Eye (tissue), 1 donor: ENCODE data around the gene MAMLD1.

Experiments
- DNase-seq: peaks from one replicate; pipeline ENCODE4 v3.0.0-alpha.2; 2015

The MAMLD1 gene

DNA sequence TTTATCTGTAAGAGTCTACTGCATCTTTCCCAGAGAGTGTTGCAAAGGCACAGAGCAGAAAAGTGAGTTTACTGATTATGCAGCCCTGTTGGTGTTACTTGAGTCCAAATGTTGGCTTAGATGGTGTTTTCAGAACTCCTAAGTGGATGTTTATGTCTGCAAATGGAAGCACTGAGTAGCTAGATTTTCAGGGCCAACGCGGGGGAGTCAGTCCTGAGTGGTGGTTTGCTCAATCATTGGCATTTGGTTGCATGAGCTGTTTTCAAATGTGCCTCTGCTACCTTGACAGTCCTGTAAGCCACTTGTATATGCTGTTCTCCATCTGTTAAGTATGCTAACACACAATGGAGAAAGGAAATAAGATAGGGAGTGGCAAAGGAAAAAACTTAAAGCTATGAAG lies 45.4 kb downstream of the MAMLD1 start:
- no peak for DNase-seq

DNA sequence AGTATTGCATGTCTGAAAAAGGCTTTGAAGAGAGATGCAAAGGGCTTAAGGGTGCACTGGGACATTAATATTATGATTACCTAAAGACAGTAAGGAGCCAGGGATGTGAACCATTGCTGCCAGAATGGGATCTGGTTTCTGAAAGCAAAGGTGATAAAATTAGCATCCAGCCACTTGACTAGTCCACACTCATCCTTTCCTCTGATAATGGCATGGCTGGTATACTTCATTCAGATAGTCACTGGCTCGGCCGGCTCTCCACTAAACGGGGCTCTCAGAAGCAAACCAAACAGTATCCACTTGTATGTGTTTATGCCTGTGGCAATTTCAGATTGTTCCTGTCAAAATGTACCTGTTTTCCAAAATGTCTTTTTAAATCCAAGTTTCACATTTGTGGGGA lies 46.4 kb downstream of the MAMLD1 start:
- no peak for DNase-seq

DNA sequence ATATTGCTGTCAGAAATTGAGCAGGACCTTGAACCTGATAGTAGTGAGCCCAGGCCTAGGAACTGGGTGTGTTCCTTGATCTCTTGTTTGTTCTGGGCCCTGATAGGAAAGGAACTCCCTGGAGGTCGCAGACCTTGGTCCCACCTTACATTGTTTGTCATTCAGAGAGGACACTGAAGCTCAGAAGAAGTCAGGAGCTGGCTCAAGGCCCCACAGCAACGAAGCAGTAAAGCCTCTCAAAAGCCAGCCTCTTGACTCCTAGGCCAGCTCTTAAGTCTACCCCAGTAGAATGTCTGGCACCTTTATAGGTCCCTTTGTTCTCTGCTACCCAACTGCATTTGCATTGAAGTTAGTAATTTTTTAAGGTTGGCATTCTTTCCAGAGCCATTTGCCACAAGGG lies 46.8 kb downstream of the MAMLD1 start:
- DNase-seq: no peak

DNA sequence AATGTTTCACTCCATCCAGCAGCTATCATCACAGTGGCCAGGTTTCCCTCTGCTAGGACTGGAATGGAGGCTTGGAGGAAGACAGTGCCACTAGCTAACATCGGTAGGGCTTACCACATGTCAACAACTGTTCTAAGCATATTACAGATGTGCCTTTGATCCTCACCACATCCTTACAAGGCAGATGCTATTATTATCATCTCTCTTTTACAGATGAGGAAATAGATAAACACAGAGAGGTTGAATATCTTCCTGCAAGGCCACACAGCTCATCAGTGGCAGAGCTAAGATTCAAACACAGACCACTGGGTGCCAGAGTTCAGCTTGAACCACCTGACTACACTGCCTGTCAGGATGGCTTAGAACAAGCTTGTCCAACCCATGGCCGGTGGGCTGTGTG lies 47.4 kb downstream of the MAMLD1 start:
- no peak for DNase-seq

DNA sequence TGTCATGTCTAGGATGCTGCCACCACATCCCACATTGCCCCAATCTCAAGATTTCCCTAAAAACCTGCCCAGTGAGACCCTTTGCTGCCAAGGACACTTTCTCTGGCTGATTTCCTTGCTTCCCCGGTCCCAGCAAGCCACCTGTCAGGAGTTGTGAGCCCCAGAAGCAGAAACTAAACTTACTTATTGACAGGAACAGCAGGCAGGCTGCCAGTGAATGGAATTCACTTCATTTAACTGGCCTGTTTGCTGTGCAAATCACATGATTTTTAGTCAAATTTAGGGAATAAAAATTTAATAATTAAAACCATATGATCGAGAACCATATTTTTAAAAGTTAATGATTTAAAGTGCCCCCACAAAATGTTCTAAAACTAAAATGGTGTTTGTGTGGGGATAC lies 48.5 kb downstream of the MAMLD1 start:
- DNase-seq: peak; percentile 9

DNA sequence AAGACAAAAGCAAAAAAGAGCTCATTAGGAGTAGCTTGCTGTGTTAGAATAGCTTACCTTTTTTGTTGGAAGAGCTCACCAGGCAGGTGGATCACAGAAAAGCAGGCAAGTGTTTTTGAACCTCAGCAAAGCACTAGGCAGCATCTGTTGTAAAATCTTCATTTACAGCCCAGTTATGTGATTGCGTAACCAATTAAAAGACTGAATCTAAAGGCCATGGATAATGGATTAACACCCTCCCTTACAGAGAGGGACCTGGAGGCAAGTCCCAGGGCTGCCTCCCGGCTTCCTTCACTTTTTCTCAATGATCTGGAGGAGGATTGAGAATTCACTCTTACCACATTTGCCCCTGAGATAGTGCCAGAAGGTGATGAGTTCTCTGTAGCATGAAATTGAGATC lies 51.1 kb downstream of the MAMLD1 start:
- DNase-seq: no peak

DNA sequence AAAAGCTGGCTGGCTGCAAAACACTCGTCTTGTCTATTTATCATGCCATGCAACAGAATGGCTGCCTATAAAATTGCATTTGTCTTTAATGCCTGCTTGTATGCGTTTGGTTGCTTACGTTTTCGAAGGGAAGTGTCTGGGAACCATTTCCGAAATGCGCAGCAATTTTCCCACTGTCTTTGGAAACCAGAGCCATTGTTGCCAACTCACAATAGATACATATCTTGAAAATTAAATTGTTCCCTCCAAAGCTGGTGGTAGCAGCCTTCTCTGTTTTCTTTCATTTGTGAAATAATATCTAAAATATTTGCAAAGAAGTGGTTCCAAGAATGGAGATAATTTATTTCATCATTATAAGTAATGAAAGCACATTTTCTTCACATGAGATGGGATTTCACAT lies 53.4 kb downstream of the MAMLD1 start:
- DNase-seq: no peak

DNA sequence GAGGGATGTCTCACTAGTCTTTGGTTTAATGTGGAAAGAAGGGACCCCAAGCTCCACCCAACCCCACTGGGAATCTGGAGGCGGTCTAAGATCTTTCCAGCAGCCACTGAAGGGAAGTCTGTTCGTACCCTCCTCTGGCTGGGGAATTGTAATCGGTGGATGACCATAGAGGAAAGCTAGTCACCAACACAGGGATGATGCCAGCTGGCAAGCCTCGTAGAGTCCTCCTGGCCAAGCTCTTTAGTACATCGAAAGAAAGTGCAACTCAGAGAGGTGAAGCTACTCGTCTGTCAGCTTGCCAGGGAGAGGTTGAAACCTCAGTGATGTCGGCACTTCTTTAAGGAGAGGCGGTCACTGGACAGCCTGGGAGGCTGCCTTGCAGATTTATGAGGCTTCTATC lies 58.7 kb downstream of the MAMLD1 start:
- no peak for DNase-seq

DNA sequence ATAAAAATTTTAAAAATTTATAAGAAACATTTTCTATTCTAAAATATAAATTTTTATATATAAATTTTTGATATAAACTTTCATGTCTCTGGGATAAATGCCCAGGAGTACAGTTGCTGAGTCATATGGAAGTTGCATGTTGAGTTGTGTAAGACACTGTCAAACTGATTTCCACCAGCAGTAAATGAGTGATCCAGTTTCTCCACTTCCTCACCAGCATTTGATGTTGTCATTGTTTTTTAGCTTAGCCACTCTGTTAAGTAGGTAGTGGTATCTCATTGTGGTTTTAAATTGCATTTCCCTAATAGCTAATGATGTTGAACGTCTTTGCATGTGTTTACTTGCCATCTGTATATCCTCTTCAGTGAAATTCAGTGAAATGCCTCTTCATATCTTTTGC lies 66.5 kb downstream of the MAMLD1 start:
- no peak for DNase-seq

DNA sequence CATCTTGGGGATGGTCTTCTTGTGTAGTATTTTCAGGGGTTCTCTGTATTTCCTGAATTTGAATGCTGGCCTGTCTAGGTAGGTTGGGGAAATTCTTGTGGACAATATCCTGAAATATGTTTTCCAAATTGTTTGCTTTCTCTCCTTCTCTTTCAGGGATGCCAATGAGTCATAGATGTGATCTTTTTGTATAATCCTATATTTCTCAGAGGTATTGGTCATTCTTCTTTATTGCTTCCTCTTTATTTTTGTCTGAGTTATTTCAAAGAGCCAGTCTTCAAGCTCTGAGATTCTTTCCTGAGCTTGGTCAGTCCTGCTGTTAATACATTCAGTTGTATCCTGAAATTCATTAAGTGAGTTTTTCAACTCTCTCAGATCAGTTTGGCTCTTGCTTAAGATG lies 73.1 kb downstream of the MAMLD1 start:
- no peak for DNase-seq

DNA sequence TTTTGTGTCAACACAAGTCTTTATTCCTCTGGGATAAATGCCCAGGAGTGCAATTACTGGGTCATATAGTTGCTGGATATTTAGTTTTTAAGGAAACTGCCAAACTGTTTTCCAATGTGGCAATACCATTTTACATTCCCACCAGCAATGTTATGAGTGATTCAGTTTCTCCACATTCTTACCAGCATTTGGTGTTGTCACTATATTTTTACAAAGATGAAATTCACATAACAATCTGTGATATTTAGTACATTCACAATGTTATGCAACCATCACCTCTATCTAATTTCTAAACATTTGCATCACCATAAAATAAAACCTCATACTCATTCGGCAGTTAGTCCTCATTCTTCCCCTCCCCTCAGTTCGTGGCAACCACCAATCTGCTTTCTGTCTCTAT lies 75.0 kb downstream of the MAMLD1 start:
- DNase-seq: no peak

DNA sequence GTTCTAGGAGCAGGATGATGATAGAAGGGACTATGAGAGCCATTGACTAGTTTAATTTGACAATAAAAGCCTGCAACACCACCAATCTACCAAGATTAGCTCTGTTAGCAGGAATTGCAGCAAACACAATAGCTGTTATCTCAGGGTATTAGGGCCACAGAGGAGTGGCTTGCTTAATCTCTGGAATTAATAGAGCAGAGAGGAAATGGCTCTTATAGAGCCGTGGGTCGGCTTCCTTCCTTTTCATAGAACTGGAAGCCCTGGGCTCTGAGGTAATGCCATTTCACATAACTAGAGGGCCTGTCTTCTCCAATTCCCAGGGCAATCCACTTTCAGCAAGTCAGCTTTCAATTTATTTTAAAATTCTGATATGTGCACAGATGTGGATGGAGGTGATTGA lies 83.0 kb downstream of the MAMLD1 start:
- DNase-seq: no peak

DNA sequence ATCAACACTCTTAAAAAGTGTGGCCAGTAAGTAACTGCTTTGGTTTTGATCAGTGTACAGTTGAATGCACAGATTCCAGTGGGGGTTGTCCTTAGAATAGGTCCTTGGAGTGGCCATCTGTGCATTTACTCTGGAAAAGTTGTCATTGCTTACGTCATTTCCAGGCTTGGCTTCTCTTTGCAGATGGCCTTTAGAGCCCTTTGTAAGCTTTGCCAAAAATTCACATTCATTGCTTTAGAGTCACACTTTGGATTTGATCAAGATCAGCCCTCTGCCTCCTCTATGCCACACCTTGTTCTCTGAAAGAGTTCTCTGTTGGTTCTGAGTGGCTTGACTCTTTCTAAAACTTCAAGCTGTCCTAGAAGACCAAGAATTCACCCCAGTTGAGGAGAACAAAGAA lies 83.9 kb downstream of the MAMLD1 start:
- no peak for DNase-seq

DNA sequence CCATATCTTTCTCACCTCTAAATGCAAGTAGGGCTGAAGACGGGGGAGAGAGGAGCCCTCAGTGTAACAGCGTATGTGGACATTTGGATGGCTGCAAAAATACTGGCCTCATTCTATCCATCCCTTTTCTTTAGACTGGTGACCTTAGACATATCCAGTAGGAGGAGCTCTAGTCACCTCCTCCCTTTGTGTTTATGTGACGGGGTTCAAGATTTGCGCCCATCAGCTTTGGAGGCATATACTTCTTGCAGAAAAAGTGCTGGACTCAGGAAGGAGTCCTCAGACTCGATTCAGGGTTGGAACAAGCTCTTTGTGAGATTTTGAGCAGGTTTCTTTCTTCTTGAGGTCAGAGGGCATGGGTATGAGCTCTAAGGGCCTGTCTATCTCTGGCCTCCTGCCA lies 86.2 kb downstream of the MAMLD1 start:
- DNase-seq: no peak

DNA sequence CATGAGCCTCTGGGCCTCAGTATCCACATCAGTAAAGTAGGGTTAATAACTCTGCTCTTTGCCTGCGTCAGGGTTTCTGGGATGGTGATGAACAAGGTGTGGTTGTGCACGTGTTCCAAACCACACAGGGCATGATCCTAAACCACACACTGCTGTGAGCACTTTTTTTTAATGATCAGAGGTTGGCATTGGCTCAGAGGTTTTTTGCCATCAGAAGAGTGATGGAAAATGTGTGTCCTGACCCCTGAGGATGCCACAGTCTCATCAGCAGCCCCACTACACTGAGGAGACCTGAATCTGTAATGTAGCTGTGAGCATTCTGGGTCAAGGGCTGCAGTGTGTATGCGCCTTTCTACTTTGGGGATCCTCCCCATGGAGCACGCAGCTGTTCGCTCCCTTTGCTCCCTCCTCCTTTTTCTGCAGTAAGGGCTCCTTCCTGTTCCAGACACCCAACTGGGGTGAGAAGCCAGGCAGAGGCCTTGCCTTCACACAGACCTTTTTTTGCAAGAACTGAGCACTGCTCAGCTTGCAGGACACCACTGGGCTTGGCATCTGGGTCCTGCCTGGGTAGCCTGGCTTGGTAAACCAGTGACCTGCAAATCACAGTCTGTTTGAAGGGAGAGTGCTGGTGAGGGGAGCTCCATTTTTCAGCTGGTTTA lies 87.5 kb downstream of the MAMLD1 start:
- no peak for DNase-seq

DNA sequence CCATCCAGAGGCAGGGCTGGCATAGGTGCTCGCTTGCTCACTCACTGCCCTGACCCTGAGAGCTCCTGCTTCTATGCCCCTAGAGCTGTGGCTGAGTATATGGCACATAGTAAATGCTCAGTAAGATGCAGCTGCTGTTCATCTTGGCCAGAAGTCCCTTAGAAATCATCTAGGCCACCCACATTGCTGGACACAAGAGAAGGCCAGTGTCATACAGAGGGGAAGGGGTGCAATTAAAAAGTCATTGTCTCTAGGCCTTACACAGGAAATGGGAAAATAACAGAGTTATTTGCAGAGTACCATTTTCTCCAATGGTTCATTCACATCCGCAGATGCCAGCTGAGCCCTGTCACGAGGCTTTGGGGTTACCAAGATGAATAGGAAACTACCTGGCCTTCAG lies 88.8 kb downstream of the MAMLD1 start:
- no peak for DNase-seq

DNA sequence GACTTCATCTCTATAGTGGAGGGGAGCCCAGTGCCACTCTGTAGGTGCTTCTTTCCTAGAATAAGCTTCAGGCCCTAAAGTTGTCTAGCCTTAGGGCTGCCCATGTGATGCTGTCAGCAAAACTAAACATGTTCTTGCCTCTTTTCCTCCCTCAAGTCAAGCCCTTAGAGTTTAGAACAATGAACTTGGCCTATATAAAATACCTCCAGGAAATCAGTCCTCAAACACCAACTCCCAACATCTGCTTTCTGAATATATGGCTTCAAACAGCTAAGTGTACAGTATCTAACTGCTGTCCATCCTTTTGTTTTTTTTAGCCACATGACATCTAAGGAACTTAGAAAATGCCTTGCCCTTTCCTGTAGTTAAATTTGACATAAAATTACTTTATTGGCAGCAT lies 91.0 kb downstream of the MAMLD1 start:
- no peak for DNase-seq

DNA sequence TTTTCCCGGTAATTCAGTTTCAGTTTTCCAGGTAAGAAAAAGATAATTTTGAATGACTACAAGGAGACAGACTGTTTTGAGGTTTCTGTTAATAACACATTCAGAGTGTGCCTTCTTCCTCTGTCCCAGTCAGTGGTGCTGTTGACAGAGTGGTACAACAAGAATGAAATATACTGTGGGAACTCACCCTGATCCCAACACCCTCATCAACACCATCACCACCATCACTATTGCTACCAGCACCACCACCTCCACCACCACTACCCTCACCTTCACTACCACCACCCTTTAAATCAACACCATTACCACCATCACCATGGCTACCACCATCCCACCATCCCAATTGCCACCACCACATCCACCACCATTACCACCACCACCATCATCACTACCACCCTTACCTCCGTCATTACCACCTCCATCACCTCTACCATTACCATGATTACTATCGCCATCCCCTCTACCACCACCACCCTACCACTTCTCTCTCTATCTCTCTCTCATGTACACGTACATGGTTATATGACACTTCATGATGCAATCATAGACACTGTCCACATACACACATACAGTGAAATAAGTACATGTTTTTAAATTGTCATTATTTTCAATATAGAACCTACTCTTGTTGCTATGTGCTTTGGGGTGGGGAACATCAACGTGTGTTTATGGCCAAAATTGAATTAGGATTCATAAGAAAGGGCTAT lies 91.5 kb downstream of the MAMLD1 start:
- no peak for DNase-seq

DNA sequence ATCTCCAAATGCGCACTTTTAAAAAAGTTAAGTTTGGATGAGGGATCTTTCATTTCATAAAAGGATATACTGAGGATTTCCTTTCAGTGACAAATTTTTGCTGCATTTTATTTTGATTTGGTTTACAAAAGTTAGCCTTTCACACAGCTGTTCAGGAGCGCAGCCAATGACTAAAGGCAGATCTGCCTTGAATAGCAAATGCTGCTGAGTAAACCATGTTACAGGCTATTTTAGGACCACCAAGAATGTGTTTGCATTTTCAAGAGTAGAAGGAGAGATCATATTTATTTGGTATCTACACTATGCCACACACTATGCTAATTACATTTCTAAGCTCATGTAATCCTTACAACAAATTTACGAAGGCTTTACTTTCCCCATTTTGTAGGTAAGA lies 92.1 kb downstream of the MAMLD1 start:
- no peak for DNase-seq

DNA sequence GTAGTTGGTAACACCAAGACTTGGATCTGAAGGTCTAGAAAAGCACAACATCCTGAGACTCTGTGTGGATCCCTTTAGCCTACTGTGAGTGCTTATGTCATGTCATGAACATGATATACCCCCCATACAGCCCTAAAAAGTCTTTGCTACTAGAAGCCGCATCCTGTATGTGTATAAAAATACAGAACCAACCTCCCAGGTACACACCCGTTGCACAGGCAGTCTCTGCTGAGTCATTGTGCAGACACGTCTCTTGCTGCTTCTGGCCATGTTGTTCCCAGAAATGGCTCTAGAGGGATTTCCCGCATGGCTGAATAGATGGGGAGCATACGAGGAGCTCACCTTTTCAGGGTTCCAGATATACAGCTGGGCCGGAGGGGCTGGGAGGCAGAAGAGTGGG lies 93.3 kb downstream of the MAMLD1 start:
- no peak for DNase-seq

DNA sequence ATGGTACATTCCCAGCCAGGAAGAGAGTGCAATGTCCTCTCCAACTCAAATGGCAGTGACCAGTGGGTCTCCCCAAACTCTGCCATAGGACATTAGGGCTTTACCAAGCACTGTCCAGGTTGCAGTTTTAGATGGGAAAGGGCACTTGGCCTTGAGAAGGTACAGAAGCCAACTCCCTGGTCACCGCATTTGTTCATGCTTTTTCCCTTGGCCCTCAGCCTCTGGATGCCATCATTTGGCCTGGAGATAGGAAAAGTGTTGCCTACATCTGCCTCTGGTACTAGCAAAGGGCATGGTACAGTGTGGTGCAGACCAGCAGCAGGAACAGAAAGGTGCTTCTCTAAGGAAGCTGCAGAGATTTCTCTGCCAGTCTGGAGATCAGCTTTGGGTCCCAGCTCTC lies 93.8 kb downstream of the MAMLD1 start:
- DNase-seq: no peak

DNA sequence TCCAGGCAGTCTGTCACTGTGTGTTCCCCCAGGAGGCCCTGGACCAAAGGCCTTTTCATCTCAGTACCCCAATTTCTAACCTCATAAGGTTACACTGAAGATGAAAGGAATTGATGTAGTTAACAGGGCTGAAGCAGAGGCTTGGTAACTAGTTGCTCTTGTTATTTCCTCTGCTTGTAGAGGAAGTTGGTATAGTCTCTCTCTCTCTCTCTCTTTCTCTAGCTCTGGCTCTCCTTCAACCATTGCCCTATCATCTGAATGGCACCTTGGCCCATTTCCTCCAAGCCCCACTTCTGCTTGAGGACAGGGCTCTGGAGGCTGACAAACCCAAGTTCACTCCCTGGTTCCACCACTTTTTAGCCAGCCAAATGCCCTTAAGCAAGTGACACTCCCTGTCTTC lies 96.1 kb downstream of the MAMLD1 start:
- DNase-seq: no peak

DNA sequence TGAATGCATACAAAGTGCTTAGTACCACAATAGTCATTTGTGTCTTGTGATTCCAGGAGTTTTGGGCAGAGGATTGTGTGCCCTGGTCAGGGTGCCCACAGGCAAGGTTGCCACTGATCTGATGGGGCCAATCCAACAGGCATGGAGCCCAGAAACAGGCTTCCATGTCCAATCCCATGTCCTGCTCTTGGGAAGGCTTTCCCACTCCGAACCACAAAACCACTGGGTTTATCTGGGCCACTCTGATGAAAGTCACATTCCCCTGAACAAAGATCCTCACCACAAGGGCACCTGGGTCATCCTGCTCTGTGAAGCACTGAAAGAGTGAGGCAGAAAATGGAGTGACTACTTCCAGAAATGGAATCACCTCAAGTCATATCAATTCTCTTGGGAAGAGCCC lies 96.9 kb downstream of the MAMLD1 start:
- no peak for DNase-seq

DNA sequence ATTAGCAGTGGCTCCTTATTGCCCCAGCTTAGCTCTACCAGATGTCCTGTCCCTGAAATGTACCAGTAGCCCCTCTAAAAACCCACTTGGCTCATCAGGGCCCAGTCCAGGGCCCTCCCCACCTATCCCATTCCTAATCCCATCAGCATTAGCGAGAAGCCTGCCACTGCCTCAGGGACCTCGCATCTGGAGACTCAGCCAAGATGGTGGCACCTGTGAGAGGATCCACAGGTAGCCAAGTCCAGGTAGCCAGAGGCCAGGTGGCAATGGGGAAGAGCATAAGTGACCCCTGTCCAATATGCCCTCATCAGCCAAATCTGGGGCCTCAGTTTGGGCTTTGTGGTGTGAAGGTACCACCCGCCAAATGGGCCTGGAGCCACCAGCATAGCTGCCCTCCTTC lies 97.7 kb downstream of the MAMLD1 start:
- DNase-seq: no peak

DNA sequence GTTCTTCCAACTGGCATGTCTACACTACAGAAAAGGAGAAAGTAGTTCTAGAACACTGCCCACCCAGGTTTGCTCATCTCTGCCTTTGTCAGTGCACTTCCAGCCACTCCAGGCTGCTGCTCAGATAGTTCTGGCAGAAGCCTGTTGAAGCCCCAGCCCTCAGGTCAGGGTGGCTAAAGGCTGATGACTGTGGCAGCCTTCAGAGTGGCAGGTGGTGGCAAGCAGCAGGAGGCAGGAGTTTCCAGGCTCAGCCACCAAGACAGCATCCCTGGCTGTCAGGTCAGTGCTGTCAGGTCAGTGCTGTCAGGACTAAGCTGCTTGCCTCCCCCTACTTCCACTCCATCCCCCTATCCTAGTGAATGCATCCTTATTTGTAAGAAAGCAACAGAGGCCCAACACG lies 100.4 kb downstream of the MAMLD1 start:
- no peak for DNase-seq
